H1 (cell line): ENCODE data around the gene CNNM1. TPM values are rescaled to one million over a fixed set of nuclear protein-coding genes. Genes with fewer than 3 reads are reported as not detected.

ENCODE experiments used
- CTCF ChIA-PET: fragments of 300-600 bp; sonication (Branson Sonifier 250); formaldehyde crosslinking; loops from one replicate; lab custom pipeline; 2021; ENCODE audit not compliant: partially characterized antibody; lab: Charles Lee
- POLR2A ChIA-PET: fragments of 300-600 bp; sonication (Branson Sonifier 250); formaldehyde crosslinking; loops from one replicate; lab custom pipeline; 2021; ENCODE audit warnings: inconsistent platforms; ENCODE audit not compliant: partially characterized antibody; lab: Charles Lee
- DNase-seq, 2 experiments: peaks; one replicate each; pipeline versions ENCODE4 v3.0.0 to v3.0.0-alpha.2; 2010 to 2022; ENCODE audit warnings: low spot score in 2 of 2, low read depth in 1 of 2, mixed read lengths in 1 of 2
- FAIRE-seq: peaks from 2 replicates; lab custom pipeline; 2011; peaks lifted over from hg19 to GRCh38; lab: Jason Lieb, UNC
- H2AFZ ChIP-seq: 2 replicates; pipeline ENCODE4 v1.8.1; 2012; ENCODE audit warnings: low read length, inconsistent platforms
- H2AK5ac ChIP-seq: 2 replicates; pipeline ENCODE4 v1.6.1; 2013; ENCODE audit warnings: low read depth, low read length
- H2BK120ac ChIP-seq: replicated peaks from 2 replicates; pipeline ENCODE3; 2013; ENCODE audit warnings: low read depth, low read length, inconsistent platforms
- H2BK12ac ChIP-seq: 2 replicates; pipeline ENCODE4 v1.6.1; 2013; ENCODE audit warnings: low read depth, low read length
- H2BK15ac ChIP-seq: 2 replicates; pipeline ENCODE4 v1.6.1; 2013; ENCODE audit warnings: low read length
- H2BK20ac ChIP-seq: 2 replicates; pipeline ENCODE4 v1.6.1; 2013; ENCODE audit warnings: low read length
- H2BK5ac ChIP-seq: 2 replicates; pipeline ENCODE4 v1.6.1; 2013; ENCODE audit warnings: low read depth, low read length
- H3K14ac ChIP-seq: 2 replicates; pipeline ENCODE4 v1.6.1; 2013; ENCODE audit warnings: inconsistent platforms; ENCODE audit not compliant: insufficient read length
- H3K18ac ChIP-seq: 2 replicates; pipeline ENCODE4 v1.6.1; 2013; ENCODE audit warnings: low read length; ENCODE audit errors: extremely low read depth
- H3K23ac ChIP-seq: 2 replicates; pipeline ENCODE4 v1.6.1; 2013; ENCODE audit warnings: inconsistent platforms; ENCODE audit not compliant: insufficient read length
- H3K23me2 ChIP-seq: 2 replicates; pipeline ENCODE4 v1.6.1; 2013; ENCODE audit warnings: low read depth, low read length
- H3K27ac ChIP-seq: 2 replicates; pipeline ENCODE4 v1.6.1; 2011; ENCODE audit warnings: low read depth, low read length, inconsistent platforms
- H3K27me3 ChIP-seq, 4 experiments: replicated peaks in 1 of 4; 1 replicate in 1 of 4; 2 replicates in 3 of 4; pipeline versions ENCODE4 v1.6.1 to v1.8.1; 2011 to 2013; ENCODE audit warnings: low read length in 3 of 4, mild to moderate bottlenecking in 3 of 4, inconsistent platforms in 2 of 4, mixed read lengths in 2 of 4, moderate library complexity in 1 of 4; ENCODE audit not compliant: control insufficient read depth in 3 of 4, insufficient read depth in 3 of 4; ENCODE audit errors: extremely low read depth in 1 of 4
- H3K36me3 ChIP-seq, 4 experiments: 2 replicates each; pipeline versions ENCODE4 v1.6.1 to v1.8.1; 2011 to 2013; ENCODE audit warnings: mild to moderate bottlenecking in 4 of 4, low read length in 3 of 4, moderate library complexity in 2 of 4, control low read depth in 1 of 4, inconsistent platforms in 1 of 4; ENCODE audit not compliant: insufficient read depth in 4 of 4, control insufficient read depth in 2 of 4
- H3K4ac ChIP-seq: replicated peaks from 2 replicates; pipeline ENCODE3; 2013; ENCODE audit warnings: low read length, low read depth, mixed read lengths, inconsistent platforms; ENCODE audit not compliant: insufficient read length
- H3K4me1 ChIP-seq, 4 experiments: replicated peaks in 1 of 4; 1 replicate in 1 of 4; 2 replicates in 3 of 4; pipeline versions ENCODE4 v1.6.1 to v1.8.1; 2011 to 2013; ENCODE audit warnings: low read length in 3 of 4, inconsistent platforms in 2 of 4, mixed read lengths in 1 of 4; ENCODE audit not compliant: insufficient read depth in 4 of 4, control insufficient read depth in 3 of 4
- H3K4me2 ChIP-seq, 2 experiments: 2 replicates each; pipeline versions ENCODE4 v1.6.1 to v1.8.1; 2011 to 2013; ENCODE audit warnings: low read depth in 2 of 2, low read length in 2 of 2, control low read depth in 1 of 2, inconsistent platforms in 1 of 2, mild to moderate bottlenecking in 1 of 2; ENCODE audit not compliant: insufficient read depth in 1 of 2
- H3K4me3 ChIP-seq, 4 experiments: fragments of 200-600, 300-600 bp in 1 of 4; sonication (generic), shearing (Covaris generic), sonication (Bioruptor Twin) in 1 of 4; 2 replicates each; pipeline versions ENCODE4 v1.5.1 to v1.8.1; 2011 to 2016; ENCODE audit warnings: low read length in 4 of 4, low read depth in 3 of 4, control low read depth in 2 of 4, inconsistent platforms in 2 of 4, mild to moderate bottlenecking in 2 of 4, mixed read lengths in 1 of 4, moderate library complexity in 1 of 4; ENCODE audit not compliant: insufficient read depth in 2 of 4; ENCODE audit errors: extremely low read depth in 1 of 4
- H3K56ac ChIP-seq: replicated peaks from 2 replicates; pipeline ENCODE3; 2013; ENCODE audit warnings: low read depth, mild to moderate bottlenecking, mixed read lengths, low read length, inconsistent platforms; ENCODE audit not compliant: insufficient read length
- H3K79me1 ChIP-seq: 2 replicates; pipeline ENCODE4 v1.6.1; 2013; ENCODE audit warnings: low read depth, low read length, control low read depth
- H3K79me2 ChIP-seq, 2 experiments: 2 replicates each; pipeline versions ENCODE4 v1.6.1 to v1.8.1; 2012 to 2013; ENCODE audit warnings: low read length in 2 of 2, mild to moderate bottlenecking in 2 of 2, inconsistent platforms in 1 of 2; ENCODE audit not compliant: insufficient read depth in 2 of 2, control insufficient read depth in 1 of 2
- H3K9ac ChIP-seq, 4 experiments: replicated peaks in 1 of 4; 1 replicate in 1 of 4; 2 replicates in 3 of 4; pipeline versions ENCODE4 v1.6.1 to v1.8.1; 2011 to 2013; ENCODE audit warnings: low read depth in 3 of 4, low read length in 3 of 4, control low read depth in 2 of 4, mild to moderate bottlenecking in 2 of 4, moderate library complexity in 2 of 4, inconsistent platforms in 1 of 4; ENCODE audit errors: extremely low read depth in 1 of 4
- H3K9me3 ChIP-seq, 2 experiments: 2 replicates each; pipeline versions ENCODE4 v1.6.1 to v1.8.1; 2012 to 2013; ENCODE audit warnings: mild to moderate bottlenecking in 2 of 2, moderate library complexity in 2 of 2, control low read depth in 1 of 2, inconsistent platforms in 1 of 2, low read depth in 1 of 2, low read length in 1 of 2, mixed read lengths in 1 of 2; ENCODE audit not compliant: insufficient read depth in 2 of 2
- H4K20me1 ChIP-seq, 2 experiments: replicated peaks in 1 of 2; 2 replicates each; pipeline versions ENCODE3 to v1.8.1; 2011 to 2013; ENCODE audit warnings: inconsistent platforms in 2 of 2, low read length in 2 of 2, mild to moderate bottlenecking in 1 of 2; ENCODE audit not compliant: insufficient read depth in 2 of 2, control insufficient read depth in 1 of 2
- H4K5ac ChIP-seq: 2 replicates; pipeline ENCODE4 v1.6.1; 2013; ENCODE audit warnings: low read length, low read depth, mixed read lengths, inconsistent platforms; ENCODE audit not compliant: insufficient read length
- H4K8ac ChIP-seq: 2 replicates; pipeline ENCODE4 v1.8.0; 2013; ENCODE audit warnings: mild to moderate bottlenecking, moderate library complexity, low read length, inconsistent platforms; ENCODE audit not compliant: insufficient read depth; ENCODE audit errors: extremely low read depth
- H4K91ac ChIP-seq: replicated peaks from 2 replicates; pipeline ENCODE3; 2013; ENCODE audit warnings: low read length, mixed read lengths, inconsistent platforms; ENCODE audit not compliant: insufficient read length
- ATF3 ChIP-seq: IDR thresholded peaks from 2 replicates; pipeline ENCODE4 v1.6.1; 2011; ENCODE audit warnings: low read depth, mild to moderate bottlenecking, low read length; ENCODE audit not compliant: insufficient read depth
- BACH1 ChIP-seq: IDR thresholded peaks from 2 replicates; pipeline ENCODE4 v1.6.1; 2012; ENCODE audit warnings: low read length, improper control_type of control experiment
- CBX5 ChIP-seq: fragments of 300-800, 300-1000 bp; sonication (generic); IDR thresholded peaks from 2 replicates; pipeline ENCODE4 v1.7.1; 2016; ENCODE audit warnings: antibody characterized with exemption, low read length, low read depth
- CHD1 ChIP-seq: IDR thresholded peaks from 2 replicates; pipeline ENCODE4 v1.6.1; 2012; ENCODE audit warnings: low read depth, low read length, improper control_type of control experiment
- CHD2 ChIP-seq: IDR thresholded peaks from 2 replicates; pipeline ENCODE4 v1.6.1; 2012; ENCODE audit warnings: low read length, improper control_type of control experiment
- GTF2F1 ChIP-seq: IDR thresholded peaks from 2 replicates; pipeline ENCODE4 v1.6.1; 2012; ENCODE audit warnings: low read depth, low read length, improper control_type of control experiment, borderline replicate concordance
- HDAC6 ChIP-seq: IDR thresholded peaks from one replicate; pipeline ENCODE4 v1.7.1; 2012; ENCODE audit warnings: low read depth, mild to moderate bottlenecking, inconsistent platforms, low read length, moderate library complexity
- JUN ChIP-seq: IDR thresholded peaks from 2 replicates; pipeline ENCODE4 v1.6.1; 2011; ENCODE audit warnings: low read depth, mild to moderate bottlenecking, improper control_type of control experiment, low read length
- KDM1A ChIP-seq: fragments of 200-600, 300-600 bp; sonication (generic); IDR thresholded peaks from 2 replicates; pipeline ENCODE4 v1.7.1; 2016; ENCODE audit warnings: mild to moderate bottlenecking, low read length, borderline replicate concordance
- MAFK ChIP-seq: IDR thresholded peaks from 2 replicates; pipeline ENCODE4 v1.6.1; 2012; ENCODE audit warnings: low read depth, mild to moderate bottlenecking, improper control_type of control experiment, low read length
- RFX5 ChIP-seq: IDR thresholded peaks from 2 replicates; pipeline ENCODE4 v1.6.1; 2011; ENCODE audit warnings: low read depth, low read length, improper control_type of control experiment, borderline replicate concordance
- RXRA ChIP-seq: IDR thresholded peaks from 2 replicates; pipeline ENCODE4 v1.6.1; 2011; ENCODE audit warnings: low read depth, mild to moderate bottlenecking, low read length, moderate library complexity; ENCODE audit not compliant: insufficient read depth
- SIRT6 ChIP-seq: IDR thresholded peaks from one replicate; pipeline ENCODE4 v1.7.1; 2012; ENCODE audit warnings: low read length, inconsistent platforms
- SP1 ChIP-seq: IDR thresholded peaks from 2 replicates; pipeline ENCODE4 v1.6.1; 2011; ENCODE audit warnings: low read depth, low read length
- SP2 ChIP-seq: IDR thresholded peaks from 2 replicates; pipeline ENCODE4 v1.6.1; 2012; ENCODE audit warnings: mild to moderate bottlenecking, low read length, inconsistent platforms
- TCF12 ChIP-seq: IDR thresholded peaks from 2 replicates; pipeline ENCODE4 v1.6.1; 2011; ENCODE audit warnings: low read depth, mild to moderate bottlenecking, low read length
- WGBS, 2 experiments: shearing (Covaris generic) in 1 of 2; methylation state at CpG; one replicate each; pipeline versions ENCODE4 v1.1.6 to v1.1.7; 2013 to 2015; ENCODE audit warnings: low lambda C conversion rate in 2 of 2, mixed read lengths in 2 of 2, inconsistent platforms in 1 of 2, low coverage in 1 of 2, missing lambda C conversion rate in 1 of 2; ENCODE audit not compliant: insufficient replicate concordance in 2 of 2, insufficient coverage in 1 of 2, insufficient read length in 1 of 2; ENCODE audit errors: extremely low coverage in 1 of 2, missing lambda C conversion rate in 1 of 2; 5-methylcytosine and 5-hydroxymethylcytosine counted together
- polyA plus RNA-seq, 7 experiments: library from polyadenylated mRNA; depleted of rRNA in 3 of 7; stranded (reverse) in 5 of 7; unstranded in 2 of 7; fragments of >200 nt in 5 of 7; fragments of 200-250 nt in 2 of 7; gene quantifications; 1 replicate in 5 of 7; 2 replicates in 1 of 7; 4 replicates in 1 of 7; pipeline versions ENCODE4 v1.2.1 to v1.2.3, GENCODE V29; 2011 to 2013; ENCODE audit warnings: missing spikeins in 2 of 7, mixed read lengths in 2 of 7
- total RNA-seq: library from RNA; stranded (reverse); fragmentation: NEBNext Ultra II Directional; extraction: Animal tissue kit (Norgen Biotek cat#: 25700); gene quantifications from 2 replicates; pipeline ENCODE4 v1.2.1, GENCODE V29; 2021

The CNNM1 gene
- total and polyA plus RNA-seq, 2 of the 8 experiments (the other 6 are each of a cell fraction or from before 2014, with no cell fraction given), result 0.74 to 0.92 TPM

GRCh38 chr10:99387541-99387940, 58.4 kb downstream of the CNNM1 start:
- CTCF ChIA-PET, result interaction anchor here (1.2 to 1.8 kb wide), 2 partner anchors 112 to 224 kb away, joined by 3 to 5 read pairs; no protein-coding TSS in a partner anchor
- TF ChIP-seq SP1 (no peak), KDM1A (no peak), CBX5 (no peak), HDAC6 (no peak), RFX5 (no peak), JUN (no peak), RXRA (no peak), BACH1 (no peak), CHD2 (no peak), ATF3 (no peak), TCF12 (no peak), MAFK (no peak), GTF2F1 (no peak), SIRT6 (no peak), SP2 (no peak), CHD1 (no peak)

More at GRCh38 chr10:99387541-99387940, 58.4 kb downstream of the CNNM1 start:
- Histone ChIP-seq H3K14ac (no peak overlapping the region), H3K9ac (no peak overlapping the region), H3K27ac (no peak overlapping the region), H4K20me1 (no peaks in the 10 kb centered on the region), H3K36me3 (no peaks in the 10 kb centered on the region), H3K79me1 (no peaks in the 10 kb centered on the region), H4K8ac (no peak overlapping the region), H3K56ac (no peak overlapping the region), H4K91ac (no peak overlapping the region), H3K4ac (no peak overlapping the region), H4K5ac (no peak overlapping the region), H2AFZ (no peak overlapping the region), H3K23ac (no peak overlapping the region), H3K79me2 (no peaks in the 10 kb centered on the region), H3K9me3 (no peaks in the 10 kb centered on the region), H2BK12ac (no peak overlapping the region), H2BK20ac (no peak overlapping the region), H3K4me2 (no peak overlapping the region), H3K4me3 (no peak overlapping the region), H2BK120ac (no peak overlapping the region), H3K23me2 (no peaks in the 10 kb centered on the region), H3K18ac (no peak overlapping the region), H2AK5ac (no peak overlapping the region), H2BK15ac (no peak overlapping the region), H3K27me3 (no peaks in the 10 kb centered on the region), H3K4me1 (no peaks in the 10 kb centered on the region), H2BK5ac (no peak overlapping the region)
- POLR2A ChIA-PET, result interaction anchor here (2.2 kb wide), 1 partner anchor 43 kb away, joined by 11 read pairs; the partner anchor contains the start of gene GOT1
- no peak for DNase-seq
- WGBS, 2 experiments, result 86% methylated on average over 9 of the region's 11 CpGs; no CpG with 5 or more reads in 1 of the 2 experiments
- no peak for FAIRE-seq
